Activated CD4-positive, alpha-beta memory T cell treated with anti-CD3 and anti-CD28 coated beads for 36 hours (primary cell): Measurements from ENCODE around the gene EIF3A. TPM values are rescaled to one million over a fixed set of nuclear protein-coding genes. Genes with fewer than 3 reads are reported as not detected.
"Not testable (repeated sequence)": the region's sequence is repeated elsewhere in the genome, so short reads cannot be mapped to it uniquely, and the experiment has no call there.

ENCODE experiments used
- CTCF ChIA-PET: fragments of 350-600 bp; sonication (Branson Sonifier 250); formaldehyde crosslinking; loops from one replicate; lab custom pipeline; 2021; ENCODE audit warnings: antibody characterized with exemption, inconsistent platforms; lab: Charles Lee
- POLR2A ChIA-PET: fragments of 350-600 bp; sonication (Branson Sonifier 250); formaldehyde crosslinking; loops from one replicate; lab custom pipeline; 2021; ENCODE audit warnings: antibody characterized with exemption; lab: Charles Lee
- DNase-seq: peaks from one replicate; pipeline ENCODE4 v3.0.0-alpha.2; 2020
- H3K27ac Mint-ChIP-seq: one replicate; pipeline ENCODE4 v1.8.0; 2021; ENCODE audit warnings: mixed read lengths
- H3K27me3 Mint-ChIP-seq: one replicate; pipeline ENCODE4 v1.8.0; 2021; ENCODE audit warnings: mixed read lengths
- H3K36me3 Mint-ChIP-seq: one replicate; pipeline ENCODE4 v1.8.0; 2021; ENCODE audit warnings: mixed read lengths
- H3K4me1 Mint-ChIP-seq: one replicate; pipeline ENCODE4 v1.8.0; 2021; ENCODE audit warnings: low read depth, mixed read lengths
- H3K4me3 Mint-ChIP-seq: one replicate; pipeline ENCODE4 v1.8.0; 2021; ENCODE audit warnings: mild to moderate bottlenecking, mixed read lengths
- H3K9me3 Mint-ChIP-seq: one replicate; pipeline ENCODE4 v1.8.0; 2021; ENCODE audit warnings: mixed read lengths
- intact Hi-C: fragments of 100-400 bp; cut with micrococcal nuclease; formaldehyde crosslinking; loops from one replicate; pipeline ENCODE4 v1.15.1; 2023
- total RNA-seq, 2 experiments: library from RNA; stranded (reverse); gene quantifications; one replicate each; pipeline ENCODE4 v1.2.3, GENCODE V29; 2021

The EIF3A gene
- total RNA-seq, 2 experiments from 2014 or later: 143 to 148 TPM

- not testable (repeated sequence) for DNase-seq, H3K9me3 Mint-ChIP-seq
These were observed 16.2 kb upstream of the EIF3A start for GRCh38 chr10:119096641-119097415.

GRCh38 chr10:119095640-119096039 is 15.0 kb upstream of the EIF3A start:
- intact Hi-C loops: no loop called here
- no peaks in the 10 kb centered on the region for H3K9me3 Mint-ChIP-seq

More at GRCh38 chr10:119096641-119097415, 16.2 kb upstream of the EIF3A start:
- peaks cover 32% of the 10 kb centered on the region for H3K4me1 Mint-ChIP-seq
- intact Hi-C loops, H3K4me3 Mint-ChIP-seq, H3K36me3 Mint-ChIP-seq, CTCF ChIA-PET, H3K27ac Mint-ChIP-seq, H3K27me3 Mint-ChIP-seq, POLR2A ChIA-PET: not testable (repeated sequence)

DNA sequence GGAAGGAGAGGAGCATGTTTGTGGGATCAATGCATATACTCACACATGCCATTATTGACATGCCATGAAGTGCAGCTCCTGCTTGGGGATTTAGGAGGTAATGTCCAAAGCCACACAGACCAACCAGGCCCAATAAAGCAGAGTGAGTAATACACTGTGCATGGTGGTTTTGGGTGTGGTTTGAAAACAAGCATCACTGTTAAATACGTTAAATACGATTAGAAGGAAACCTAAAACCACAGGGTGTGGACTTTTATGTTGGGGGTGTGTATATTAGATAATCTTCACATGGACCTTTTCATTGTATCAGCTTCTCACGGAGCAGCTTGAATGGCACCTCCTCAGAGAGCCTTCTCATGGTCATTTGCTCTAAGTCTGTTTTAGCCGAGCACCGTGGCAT is 10.4 kb upstream of the EIF3A start:
- intact Hi-C loops: loop anchor here (1.0 to 2.0 kb wide), 5 partner anchors 11 to 224 kb away; partner anchors contain the start of genes DENND10 and EIF3A
- Mint-ChIP-seq H3K9me3 (no peaks in the 10 kb centered on the region), H3K4me1 (peaks cover 47% of the 10 kb centered on the region), H3K36me3 (no peaks in the 10 kb centered on the region), H3K4me3 (peak overlapping the region; percentile 25), H3K27me3 (no peaks in the 10 kb centered on the region), H3K27ac (peak overlapping the region; percentile 74)
- DNase-seq: peak; percentile 55
- ChIA-PET POLR2A (interaction anchor here (0.8 to 1.8 kb wide), 2 partner anchors 41 to 85 kb away, joined by 3 to 8 read pairs; no protein-coding TSS in a partner anchor), CTCF (no interaction called here)

More at GRCh38 chr10:119095640-119096039, 15.0 kb upstream of the EIF3A start:
- Mint-ChIP-seq H3K27ac (peak overlapping the region; percentile 72), H3K4me3 (no peak overlapping the region), H3K27me3 (no peaks in the 10 kb centered on the region), H3K36me3 (no peaks in the 10 kb centered on the region), H3K4me1 (peaks cover 38% of the 10 kb centered on the region)
- DNase-seq: peak; percentile 57
- ChIA-PET CTCF (interaction anchor here (0.7 kb wide), 1 partner anchor 69 kb away, joined by 3 read pairs; no protein-coding TSS in a partner anchor), POLR2A (no interaction called here)

- DNase-seq: peak; percentile 82
- H3K27me3 Mint-ChIP-seq: no peaks in the 10 kb centered on the region
- peak overlapping the region; percentile 35 for H3K4me3 Mint-ChIP-seq
- CTCF ChIA-PET: interaction anchor here (0.5 kb wide), 1 partner anchor 74 kb away, joined by 3 read pairs; no protein-coding TSS in a partner anchor
- H3K36me3 Mint-ChIP-seq: no peaks in the 10 kb centered on the region
- no peaks in the 10 kb centered on the region for H3K9me3 Mint-ChIP-seq
- POLR2A ChIA-PET: interaction anchor here (0.8 to 1.8 kb wide), 2 partner anchors 42 to 86 kb away, joined by 3 to 8 read pairs; no protein-coding TSS in a partner anchor
- H3K4me1 Mint-ChIP-seq: peaks cover 41% of the 10 kb centered on the region
- peak overlapping the region; percentile 74 for H3K27ac Mint-ChIP-seq
- intact Hi-C loops: loop anchor here (1.0 to 2.0 kb wide), 5 partner anchors 10 to 225 kb away; partner anchors contain the start of genes DENND10 and EIF3A
These were observed 9.6 kb upstream of the EIF3A start for GRCh38 chr10:119090026-119090795.

GRCh38 chr10:119087271-119087882 is 6.8 kb upstream of the EIF3A start:
- H3K27me3 Mint-ChIP-seq: no peaks in the 10 kb centered on the region
- no peaks in the 10 kb centered on the region for H3K9me3 Mint-ChIP-seq
- peaks cover 35% of the 10 kb centered on the region for H3K4me1 Mint-ChIP-seq
- POLR2A ChIA-PET: no interaction called here
- H3K27ac Mint-ChIP-seq: no peak overlapping the region
- no peak overlapping the region for H3K4me3 Mint-ChIP-seq
- intact Hi-C loops: no loop called here
- peaks cover 1% of the 10 kb centered on the region for H3K36me3 Mint-ChIP-seq
- CTCF ChIA-PET: no interaction called here
- no peak for DNase-seq

DNA sequence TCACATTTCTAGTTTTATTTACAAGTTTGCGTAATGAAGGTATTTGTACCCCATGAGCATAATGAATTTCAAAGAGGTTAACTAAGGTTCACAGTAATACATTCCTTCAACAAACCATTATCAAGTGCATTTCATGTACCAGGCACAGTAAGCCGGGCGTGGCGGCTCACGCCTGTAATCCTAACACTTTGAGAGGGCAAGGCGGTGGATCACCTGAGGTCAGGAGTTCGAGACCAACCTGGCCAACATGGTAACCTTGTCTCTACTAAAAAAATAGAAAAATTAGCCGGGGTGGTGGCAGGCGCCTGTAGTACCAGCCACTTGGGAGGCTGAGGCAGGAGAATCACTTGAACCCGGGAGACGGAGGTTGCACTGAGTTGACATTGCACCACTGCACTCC is 4.3 kb upstream of the EIF3A start:
- POLR2A ChIA-PET: no interaction called here
- DNase-seq: peak; percentile 2
- CTCF ChIA-PET: interaction anchor here (1.1 kb wide), 1 partner anchor 19 kb away, joined by 4 read pairs; the partner anchor contains the start of gene DENND10
- intact Hi-C loops: no loop called here
- no peaks in the 10 kb centered on the region for H3K9me3 Mint-ChIP-seq
- H3K4me1 Mint-ChIP-seq: peaks cover 17% of the 10 kb centered on the region
- peaks cover 10% of the 10 kb centered on the region for H3K36me3 Mint-ChIP-seq
- no peak overlapping the region for H3K4me3 Mint-ChIP-seq
- H3K27me3 Mint-ChIP-seq: no peaks in the 10 kb centered on the region
- H3K27ac Mint-ChIP-seq: no peak overlapping the region

GRCh38 chr10:119079599-119080520 is 757 bp downstream of the EIF3A start:
- CTCF ChIA-PET: interaction anchor here (1.0 to 1.3 kb wide), 2 partner anchors 52 to 127 kb away, joined by 3 read pairs; partner anchors contain the start of gene GRK5
- Mint-ChIP-seq H3K27ac (peak overlapping the region; percentile 96), H3K9me3 (no peaks in the 10 kb centered on the region), H3K4me3 (peak overlapping the region; percentile 92), H3K27me3 (no peaks in the 10 kb centered on the region), H3K36me3 (peaks cover 35% of the 10 kb centered on the region), H3K4me1 (peaks cover 25% of the 10 kb centered on the region)
- intact Hi-C loops: loop anchor here (1.0 to 10.0 kb wide), 8 partner anchors 10 to 571 kb away; partner anchors contain the start of genes BAG3, DENND10, PRDX3 and TIAL1
- DNase-seq: peak; percentile 83
- POLR2A ChIA-PET: interaction anchor here (0.6 to 2.2 kb wide), 9 partner anchors 25 to 325 kb away, joined by 3 to 12 read pairs (median 4); partner anchors contain the start of genes CACUL1, DENND10 and GRK5

GRCh38 chr10:119078422-119079179 is 2.0 kb downstream of the EIF3A start:
- H3K4me3 Mint-ChIP-seq: peak overlapping the region; percentile 92
- peak overlapping the region; percentile 96 for H3K27ac Mint-ChIP-seq
- ChIA-PET POLR2A (interaction anchor here (1.6 to 2.2 kb wide), 2 partner anchors 26 to 60 kb away, joined by 3 to 12 read pairs; partner anchors contain the start of gene DENND10), CTCF (interaction anchor here (1.0 to 1.3 kb wide), 2 partner anchors 53 to 128 kb away, joined by 3 read pairs; partner anchors contain the start of gene GRK5)
- no peaks in the 10 kb centered on the region for H3K27me3 Mint-ChIP-seq
- intact Hi-C loops: loop anchor here (1.0 to 10.0 kb wide), 2 partner anchors 47 to 516 kb away; partner anchors contain the start of gene TIAL1
- DNase-seq: no peak
- peaks cover 31% of the 10 kb centered on the region for H3K4me1 Mint-ChIP-seq
- no peaks in the 10 kb centered on the region for H3K9me3 Mint-ChIP-seq
- H3K36me3 Mint-ChIP-seq: peaks cover 40% of the 10 kb centered on the region

DNA sequence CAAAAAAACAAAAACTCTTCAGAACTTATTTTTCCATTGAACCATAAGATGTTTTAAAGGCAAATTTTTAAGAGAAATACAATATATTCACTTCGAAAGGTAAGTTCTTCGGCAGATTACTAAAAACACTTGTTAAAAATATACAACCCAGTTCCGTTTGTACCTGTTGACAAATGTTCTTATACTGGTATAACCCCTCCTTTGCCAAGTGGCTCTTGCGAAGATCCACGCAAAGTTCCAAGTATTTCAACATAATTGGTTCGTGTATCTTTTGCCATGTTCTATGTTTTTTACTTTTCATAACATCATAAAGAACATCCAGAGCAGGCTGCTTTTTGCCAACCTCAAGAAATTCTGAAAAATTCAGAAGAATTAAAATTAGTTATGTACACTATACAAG is 7.0 kb downstream of the EIF3A start:
- H3K27ac Mint-ChIP-seq: peak overlapping the region; percentile 40
- no peak overlapping the region for H3K4me3 Mint-ChIP-seq
- peaks cover 57% of the 10 kb centered on the region for H3K36me3 Mint-ChIP-seq
- CTCF ChIA-PET: no interaction called here
- POLR2A ChIA-PET: interaction anchor here (1.2 kb wide), 1 partner anchor 31 kb away, joined by 5 read pairs; no protein-coding TSS in a partner anchor
- H3K27me3 Mint-ChIP-seq: no peaks in the 10 kb centered on the region
- intact Hi-C loops: loop anchor here (10.0 kb wide), 1 partner anchor 521 kb away; the partner anchor contains the start of gene TIAL1
- H3K9me3 Mint-ChIP-seq: no peaks in the 10 kb centered on the region
- DNase-seq: no peak
- peaks cover 46% of the 10 kb centered on the region for H3K4me1 Mint-ChIP-seq
